ENCODE measurements around the gene EMX1. TPM values are rescaled to one million over a fixed set of nuclear protein-coding genes. Genes with fewer than 3 reads are reported as not detected.
A peak's percentile ranks its signal among the peaks of the same experiment; 100 is the strongest.

The EMX1 gene
- total and polyA plus RNA-seq, 2 of the 13 experiments (the other 11 are each of a cell fraction or from before 2014, with no cell fraction given): 0.62 to 4.9 TPM

- no peak for TF ChIP-seq DZIP1 (CRISPR knock-in tag; IDR thresholded peaks at IDR 0.05)
- peak; percentile 84; the same call in 1 of the 2 replicates for TF ChIP-seq ZNF317 (CRISPR knock-in tag; IDR thresholded peaks at IDR 0.05)
- no peak for TF ChIP-seq ZFX (CRISPR knock-in tag; IDR thresholded peaks at IDR 0.05; ENCODE audit: low read depth)
- peak; percentile 64; the same call in 1 of the 2 replicates for TF ChIP-seq SNAI1 (CRISPR knock-in tag; IDR thresholded peaks at IDR 0.05; ENCODE audit: borderline replicate concordance)
- TF ChIP-seq RAD21 (CRISPR knock-in tag; IDR thresholded peaks at IDR 0.05): peak; percentile 73
- TF ChIP-seq KMT2B (CRISPR knock-in tag; IDR thresholded peaks at IDR 0.05): 0 out of 2 replicates have a peak, but pooled peaks have one; percentile 21
- 0 out of 2 replicates have a peak, but pooled peaks have one; percentile 33 for TF ChIP-seq NR2C2 (CRISPR knock-in tag; IDR thresholded peaks at IDR 0.05; ENCODE audit: borderline replicate concordance)
- no peak; the same call in 1 of the 2 replicates for TF ChIP-seq ZNF512B (CRISPR knock-in tag; IDR thresholded peaks at IDR 0.05; ENCODE audit: borderline replicate concordance)
- TF ChIP-seq ZFP41 (CRISPR knock-in tag; IDR thresholded peaks at IDR 0.05; ENCODE audit: borderline replicate concordance): no peak
- TF ChIP-seq IKZF4 (CRISPR knock-in tag; IDR thresholded peaks at IDR 0.05; ENCODE audit: borderline replicate concordance, low read depth, not compliant biosample characterization): peak; percentile 50
- peak; percentile 23 to 46; a peak in 1 of 4 replicates for TF ChIP-seq NR2F1 (CRISPR knock-in tag; IDR thresholded peaks at IDR 0.05)
- TF ChIP-seq SKIL (CRISPR knock-in tag; IDR thresholded peaks at IDR 0.05; ENCODE audit: borderline replicate concordance): peak; percentile 32; the same call in 1 of the 2 replicates
- peak; percentile 91 for TF ChIP-seq ELF4 (CRISPR knock-in tag; IDR thresholded peaks at IDR 0.05; ENCODE audit: borderline replicate concordance)
- TF ChIP-seq RFXAP (CRISPR knock-in tag; IDR thresholded peaks at IDR 0.05; ENCODE audit: borderline replicate concordance): no peak
- TF ChIP-seq ZSCAN30 (CRISPR knock-in tag; IDR thresholded peaks at IDR 0.05): no peak
- no peak for TF ChIP-seq ZSCAN21 (CRISPR knock-in tag; IDR thresholded peaks at IDR 0.05; ENCODE audit: borderline replicate concordance)
- TF ChIP-seq ZBTB42 (CRISPR knock-in tag; IDR thresholded peaks at IDR 0.05): no peak
Observed at GRCh38 chr2:72887740-72888437, 29.4 kb upstream of the EMX1 start (continued).

All from HepG2 (cell line).